ENCODE results near the gene YTHDC2.

DNA sequence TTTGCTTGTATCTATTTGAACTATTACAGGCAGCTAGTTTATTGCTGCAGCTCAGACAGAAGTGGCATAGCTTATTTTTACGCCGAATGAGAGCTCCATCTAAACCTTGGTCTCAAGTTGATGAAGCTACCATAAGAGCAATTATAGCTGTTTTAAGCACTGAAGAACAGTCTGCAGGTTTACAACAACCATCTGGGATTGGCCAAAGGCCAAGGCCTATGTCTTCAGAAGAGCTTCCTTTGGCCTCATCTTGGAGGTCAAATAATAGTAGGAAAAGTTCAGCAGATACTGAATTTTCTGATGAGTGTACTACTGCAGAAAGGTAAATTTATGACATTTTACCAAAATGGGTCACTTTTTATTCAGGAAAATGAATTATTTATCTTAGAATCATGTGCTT is 67.9 kb downstream of the YTHDC2 start:
- TF ChIP-seq, protein P1, sequence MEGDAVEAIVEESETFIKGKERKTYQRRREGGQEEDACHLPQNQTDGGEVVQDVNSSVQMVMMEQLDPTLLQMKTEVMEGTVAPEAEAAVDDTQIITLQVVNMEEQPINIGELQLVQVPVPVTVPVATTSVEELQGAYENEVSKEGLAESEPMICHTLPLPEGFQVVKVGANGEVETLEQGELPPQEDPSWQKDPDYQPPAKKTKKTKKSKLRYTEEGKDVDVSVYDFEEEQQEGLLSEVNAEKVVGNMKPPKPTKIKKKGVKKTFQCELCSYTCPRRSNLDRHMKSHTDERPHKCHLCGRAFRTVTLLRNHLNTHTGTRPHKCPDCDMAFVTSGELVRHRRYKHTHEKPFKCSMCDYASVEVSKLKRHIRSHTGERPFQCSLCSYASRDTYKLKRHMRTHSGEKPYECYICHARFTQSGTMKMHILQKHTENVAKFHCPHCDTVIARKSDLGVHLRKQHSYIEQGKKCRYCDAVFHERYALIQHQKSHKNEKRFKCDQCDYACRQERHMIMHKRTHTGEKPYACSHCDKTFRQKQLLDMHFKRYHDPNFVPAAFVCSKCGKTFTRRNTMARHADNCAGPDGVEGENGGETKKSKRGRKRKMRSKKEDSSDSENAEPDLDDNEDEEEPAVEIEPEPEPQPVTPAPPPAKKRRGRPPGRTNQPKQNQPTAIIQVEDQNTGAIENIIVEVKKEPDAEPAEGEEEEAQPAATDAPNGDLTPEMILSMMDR (IDR thresholded peaks at IDR 0.05), result no peak
- TF ChIP-seq POLR2AphosphoS5 (IDR thresholded peaks at IDR 0.05) (no peak), POLR2A (IDR thresholded peaks at IDR 0.05) (no peak), EP300 (IDR thresholded peaks at IDR 0.05) (no peak)

All from upper lobe of left lung (tissue), 4 donors.